T-helper 2 cell treated with Interferon-gamma antibody and Interleukin-4, amounts not matched to agents 100 ng/mL and 5 ng/mL, for 36 hours (primary cell): ENCODE results near the gene SCYL2. TPM values are rescaled to one million over a fixed set of nuclear protein-coding genes. Genes with fewer than 3 reads are reported as not detected.

Experiments
- intact Hi-C: fragments of 100-400 bp; cut with micrococcal nuclease; formaldehyde crosslinking; loops from one replicate; pipeline ENCODE4 v1.15.1; 2023
- total RNA-seq: library from RNA; stranded (reverse); gene quantifications from 2 replicates; pipeline ENCODE4 v1.2.3, GENCODE V29; 2022

Gene SCYL2
- total RNA-seq, 1 donor from 2014 or later = 37.7 TPM

GRCh38 chr12:100372853-100373640, 106.1 kb downstream of the SCYL2 start:
- intact Hi-C loops = no loop called here

- intact Hi-C loops = no loop called here
Measured at GRCh38 chr12:100375038-100375735, 108.2 kb downstream of the SCYL2 start.

- intact Hi-C loops = no loop called here
Measured at GRCh38 chr12:100376161-100376560, 109.2 kb downstream of the SCYL2 start.

- intact Hi-C loops = no loop called here
Measured at GRCh38 chr12:100381379-100381778, 114.4 kb downstream of the SCYL2 start.

- intact Hi-C loops = no loop called here
Measured at GRCh38 chr12:100382338-100382737, 115.4 kb downstream of the SCYL2 start.

GRCh38 chr12:100383586-100384558, 116.9 kb downstream of the SCYL2 start:
- intact Hi-C loops = no loop called here

- intact Hi-C loops = no loop called here
Measured at GRCh38 chr12:100384559-100384935, 117.6 kb downstream of the SCYL2 start.

GRCh38 chr12:100388382-100388781, 121.4 kb downstream of the SCYL2 start:
- intact Hi-C loops = no loop called here

Other genes with a start within 250 kb of the SCYL2 start
- 29.6 and 32.1 TPM in 2 replicates for gene BLTP3B, start 124.3 kb upstream of the SCYL2 start, total RNA-seq
- gene ACTR6, start 66.4 kb upstream of the SCYL2 start, total RNA-seq = 29.2 and 33.6 TPM in 2 replicates
- gene DEPDC4, start 98 bp upstream of the SCYL2 start, total RNA-seq = 2.0 and 2.1 TPM in 2 replicates
- gene SLC17A8, start 89.9 kb downstream of the SCYL2 start, total RNA-seq = not detected in 2 replicates
- gene NR1H4, start 206.7 kb downstream of the SCYL2 start, total RNA-seq = not detected in 2 replicates